K562 (cell line): ENCODE measurements around the gene SEC22A. TPM values are rescaled to one million over a fixed set of nuclear protein-coding genes. Genes with fewer than 3 reads are reported as not detected.

ENCODE experiments used
- ATAC-seq: fragments of 200-7000 bp; cut with Tn5 transposase; 3 replicates; pipeline ENCODE4 v1.9.1; 2020; ENCODE audit warnings: moderate library complexity
- BruUV-seq: library from RNA; stranded (reverse); fragments of 400-500 nt; replicated peaks from 2 replicates; lab custom pipeline; 2021; lab: Mats Ljungman, UMichigan
- CTCF ChIA-PET: fragments of 300-600 bp; formaldehyde crosslinking; extraction: SDS; loops from one replicate; lab custom pipeline; 2021; ENCODE audit warnings: low intra/inter-chr PET ratio; lab: Yijun Ruan, JAX
- POLR2A ChIA-PET: fragments of 300-600, 350-650 bp; sonication (Branson Sonifier 250); formaldehyde crosslinking; extraction: SDS; loops from one replicate; lab custom pipeline; 2021; ENCODE audit warnings: antibody characterized with exemption, inconsistent platforms; lab: Yijun Ruan, JAX
- DNase-seq, 4 experiments: peaks; one replicate each; pipeline versions ENCODE4 v3.0.0 to v3.0.0-alpha.2; 2011 to 2018; ENCODE audit warnings: low spot score in 3 of 4, mixed read lengths in 3 of 4; ENCODE audit errors: extremely low read depth in 1 of 4
- FAIRE-seq: peaks from 2 replicates; lab custom pipeline; 2011; peaks lifted over from hg19 to GRCh38; lab: Jason Lieb, UNC
- H2AFZ ChIP-seq: 2 replicates; pipeline ENCODE4 v1.6.0; 2011; ENCODE audit warnings: low read depth, low read length, control low read depth, inconsistent platforms
- H3K27ac ChIP-seq: fragments of 200-600 bp; 3 replicates; pipeline ENCODE4 v1.8.0; 2011; ENCODE audit warnings: low read depth, mild to moderate bottlenecking, control low read depth, inconsistent platforms, low read length, moderate library complexity, mixed read lengths; ENCODE audit errors: extremely low read depth
- H3K27me3 ChIP-seq, 2 experiments: fragments of 300-600 bp in 1 of 2; 2 replicates in 1 of 2; 3 replicates in 1 of 2; pipeline versions ENCODE4 v1.6.0 to v1.8.0; 2011; ENCODE audit warnings: inconsistent platforms in 2 of 2, low read length in 2 of 2, mild to moderate bottlenecking in 1 of 2, mixed read lengths in 1 of 2, moderate library complexity in 1 of 2; ENCODE audit not compliant: control insufficient read depth in 2 of 2, insufficient read depth in 2 of 2
- H3K36me3 ChIP-seq: fragments of 300-600 bp; 3 replicates; pipeline ENCODE4 v1.8.0; 2011; ENCODE audit warnings: mild to moderate bottlenecking, low read length, inconsistent platforms; ENCODE audit not compliant: control insufficient read depth, insufficient read depth
- H3K4me1 ChIP-seq, 2 experiments: fragments of 200-600 bp in 1 of 2; replicated peaks in 1 of 2; 2 replicates in 1 of 2; 3 replicates in 1 of 2; pipeline versions ENCODE4 v1.5.1 to v1.8.0; 2011; ENCODE audit warnings: inconsistent platforms in 2 of 2, low read length in 2 of 2, mild to moderate bottlenecking in 1 of 2, mixed read lengths in 1 of 2, moderate library complexity in 1 of 2; ENCODE audit not compliant: control insufficient read depth in 2 of 2, insufficient read depth in 2 of 2
- H3K4me2 ChIP-seq: 2 replicates; pipeline ENCODE4 v1.6.1; 2011; ENCODE audit warnings: low read length, control low read depth, inconsistent platforms, mixed read lengths; ENCODE audit not compliant: insufficient read depth
- H3K4me3 ChIP-seq: fragments of 200-600 bp; sonication (generic), shearing (Covaris generic); 2 replicates; pipeline ENCODE4 v1.5.1; 2016; ENCODE audit warnings: control low read depth, inconsistent platforms
- H3K79me2 ChIP-seq: fragments of 200-600 bp; 3 replicates; pipeline ENCODE4 v1.8.0; 2011; ENCODE audit warnings: low read length, inconsistent platforms; ENCODE audit not compliant: control insufficient read depth, insufficient read depth
- H3K9ac ChIP-seq, 2 experiments: 2 replicates each; pipeline versions ENCODE4 v1.6.0 to v1.6.1; 2011; ENCODE audit warnings: low read depth in 2 of 2, low read length in 2 of 2, control low read depth in 1 of 2, inconsistent platforms in 1 of 2, mild to moderate bottlenecking in 1 of 2, mixed read lengths in 1 of 2; ENCODE audit not compliant: insufficient read depth in 1 of 2
- H3K9me1 ChIP-seq: one replicate; pipeline ENCODE4 v1.6.0; 2011; ENCODE audit warnings: inconsistent platforms, mild to moderate bottlenecking, low read length, moderate library complexity; ENCODE audit not compliant: control insufficient read depth, insufficient read depth
- H3K9me3 ChIP-seq: replicated peaks from 2 replicates; pipeline ENCODE4 v1.5.1; 2011; ENCODE audit warnings: low read depth, low read length, inconsistent platforms; ENCODE audit not compliant: control insufficient read depth, insufficient read depth
- H4K20me1 ChIP-seq: replicated peaks from 2 replicates; pipeline ENCODE4 v1.6.1; 2011; ENCODE audit warnings: low read length, inconsistent platforms, mixed read lengths; ENCODE audit not compliant: control insufficient read depth, insufficient read depth
- E2F6 ChIP-seq, 2 experiments: IDR thresholded peaks; 2 replicates each; pipeline ENCODE4 v1.6.1; 2011; ENCODE audit warnings: borderline replicate concordance in 1 of 2, control low read depth in 1 of 2, low read depth in 1 of 2, low read length in 1 of 2, mild to moderate bottlenecking in 1 of 2, mixed read lengths in 1 of 2, moderate library complexity in 1 of 2; ENCODE audit not compliant: insufficient read depth in 1 of 2, insufficient read length in 1 of 2, poor library complexity in 1 of 2, severe bottlenecking in 1 of 2; ENCODE audit errors: extremely low read depth in 1 of 2
- HNRNPUL1 ChIP-seq: fragments of 200-400 bp; formaldehyde crosslinking; IDR thresholded peaks from 2 replicates; pipeline ENCODE4 v1.6.1; 2017; ENCODE audit warnings: low read length
- IRF9 ChIP-seq: fragments of 450-650 bp; IDR thresholded peaks from 2 replicates; pipeline ENCODE4 v1.6.1; 2016; ENCODE audit warnings: missing biosample characterization, missing genetic modification characterization
- ZNF175 ChIP-seq: fragments of 200-800 bp; sonication (Bioruptor generic); IDR thresholded peaks from 2 replicates; pipeline ENCODE4 v1.6.1; 2016; ENCODE audit warnings: low read depth, mild to moderate bottlenecking, missing genetic modification characterization, missing compliant biosample characterization
- WGBS: fragments of 100-300 bp; shearing (Covaris generic); methylation state at CpG from one replicate; pipeline ENCODE4 v1.1.6; 2016; ENCODE audit warnings: low coverage, mixed read lengths; ENCODE audit not compliant: insufficient coverage; ENCODE audit errors: missing lambda C conversion rate; 5-methylcytosine and 5-hydroxymethylcytosine counted together
- in situ Hi-C: fragments of 300-500 bp; cut with MboI; formaldehyde crosslinking; loops from 4 replicates; pipeline ENCODE4 v1.15.0; 2018; ENCODE audit warnings: inconsistent platforms, mixed read lengths
- intact Hi-C: fragments of 100-400 bp; cut with micrococcal nuclease; formaldehyde crosslinking; loops from 2 replicates; pipeline ENCODE4 v1.14.2; 2022
- polyA plus RNA-seq, 8 experiments: library from polyadenylated mRNA; depleted of rRNA in 4 of 8; stranded (reverse) in 5 of 8; unstranded in 3 of 8; fragments of >200 nt; fragmentation: Nextera tagmentation in 2 of 8; fragmentation: Illumina TruSeq in 1 of 8; extraction: Ambion mirVana in 2 of 8; extraction: Trizol in 1 of 8; gene quantifications; 2 replicates each; pipeline versions ENCODE4 v1.2.1 to v1.2.3, GENCODE V29; 2011 to 2014; ENCODE audit warnings: inconsistent platforms in 1 of 8, missing spikeins in 1 of 8
- total RNA-seq, 7 experiments: library from RNA; depleted of rRNA in 6 of 7; stranded (reverse); fragments of >200 nt in 6 of 7; fragmentation: Illumina TruSeq in 2 of 7; extraction: Trizol in 2 of 7; gene quantifications; 2 replicates each; pipeline versions ENCODE4 v1.2.1 to v1.2.3, GENCODE V29; 2011 to 2021; ENCODE audit warnings: low replicate concordance in 1 of 7

SEC22A gene
- total and polyA plus RNA-seq, 9 of the 15 experiments (the other 6 are each of a cell fraction or from before 2014, with no cell fraction given), result 7.9 to 44.5 (median 20.5) TPM

- TF ChIP-seq E2F6 (IDR thresholded peaks at IDR 0.05; ENCODE audit: borderline replicate concordance in 1 of 2, extremely low read depth in 1 of 2, insufficient read depth in 1 of 2, insufficient read length in 1 of 2, low read depth in 1 of 2, low read length in 1 of 2, poor library complexity in 1 of 2, severe bottlenecking in 1 of 2) (no peak), ZNF175 (CRISPR knock-in tag) (no peak), IRF9 (tag) (no peak)
Observed at GRCh38 chr3:123294296-123294938, 92.7 kb downstream of the SEC22A start (continued).

GRCh38 chr3:123295171-123295900 is 93.6 kb downstream of the SEC22A start:
- POLR2A ChIA-PET, result no interaction called here
- DNase-seq, result no peak
- no peak overlapping the region for H3K4me2 ChIP-seq
- no peak for TF ChIP-seq HNRNPUL1
- TF ChIP-seq, all 486 proteins: peak for 0
- no peaks in the 10 kb centered on the region for H3K36me3 ChIP-seq
- no peak overlapping the region for H2AFZ ChIP-seq
- no peaks in the 10 kb centered on the region; a peak in 1 of 5 replicates for H3K4me1 ChIP-seq
- FAIRE-seq (no peak), ATAC-seq (no peak; the same call in 2 of the 3 replicates)
- WGBS, result 2% methylated on average over 7 of the region's 7 CpGs
- H3K27me3 ChIP-seq, result peaks cover 2 to 70% of the 10 kb centered on the region in 2 experiments; a peak in 2 of 5 replicates
- H3K4me3 ChIP-seq, result no peak overlapping the region
- no peaks in the 10 kb centered on the region for H4K20me1 ChIP-seq
- no peaks in the 10 kb centered on the region for H3K9me1 ChIP-seq
- no peak overlapping the region for H3K9ac ChIP-seq
- no peaks in the 10 kb centered on the region for H3K9me3 ChIP-seq
- no TSS peak for BruUV-seq
- no peak overlapping the region for H3K27ac ChIP-seq
- intact Hi-C loops, result no loop called here
- CTCF ChIA-PET, result no interaction called here
- H3K79me2 ChIP-seq, result no peaks in the 10 kb centered on the region
- in situ Hi-C loops, result no loop called here
